ENCODE results near the gene SHOX. TPM values are rescaled to one million over a fixed set of nuclear protein-coding genes. Genes with fewer than 3 reads are reported as not detected.

The SHOX gene
- total RNA-seq, 2 donors from 2014 or later: not detected

- Histone ChIP-seq H3K4me3 (no peak overlapping the region), H3K27me3 (no peaks in the 10 kb centered on the region), H3K9me3 (no peaks in the 10 kb centered on the region), H3K4me1 (no peaks in the 10 kb centered on the region), H3K36me3 (replicated peaks in 1 of 2; ENCODE audit: insufficient read depth in 1 of 2, low read depth in 2 of 2) (no peaks in the 10 kb centered on the region), H3K27ac (no peak overlapping the region)
- intact Hi-C loops (cut with DNase I): no loop called here
- ATAC-seq (no peak), DNase-seq (no peak)
- WGBS, 2 donors: 1 to 3% methylated on average over 27 of the region's 27 CpGs
- no peak for TF ChIP-seq POLR2A (IDR thresholded peaks at IDR 0.05)
- TF ChIP-seq CTCF (IDR thresholded peaks at IDR 0.05): no peak
These were observed 6.5 kb downstream of the SHOX start for GRCh38 chrX:636981-637659.

GRCh38 chrX:637660-638481 is 7.3 kb downstream of the SHOX start:
- ATAC-seq: no peak
- TF ChIP-seq POLR2A (IDR thresholded peaks at IDR 0.05) (no peak), CTCF (IDR thresholded peaks at IDR 0.05) (no peak)
- H3K36me3 ChIP-seq (replicated peaks in 1 of 2; ENCODE audit: insufficient read depth in 1 of 2, low read depth in 2 of 2): no peaks in the 10 kb centered on the region
- no peak overlapping the region for H3K27ac ChIP-seq
- intact Hi-C loops (cut with DNase I): no loop called here
- 2% methylated on average over 29 of the region's 29 CpGs for WGBS, 2 donors
- DNase-seq: no peak
- H3K27me3 ChIP-seq: no peaks in the 10 kb centered on the region
- H3K4me3 ChIP-seq: no peak overlapping the region
- no peaks in the 10 kb centered on the region for H3K9me3 ChIP-seq
- no peaks in the 10 kb centered on the region for H3K4me1 ChIP-seq

- Histone ChIP-seq H3K27ac (no peak overlapping the region), H3K36me3 (replicated peaks in 1 of 2; ENCODE audit: insufficient read depth in 1 of 2, low read depth in 2 of 2) (no peaks in the 10 kb centered on the region), H3K4me1 (no peaks in the 10 kb centered on the region), H3K4me3 (no peak overlapping the region), H3K27me3 (no peaks in the 10 kb centered on the region), H3K9me3 (no peaks in the 10 kb centered on the region)
- no peak for ATAC-seq
- no peak for DNase-seq
- intact Hi-C loops (cut with DNase I): no loop called here
- 2 to 3% methylated on average over 16 to 18 of the region's 18 CpGs for WGBS, 2 donors
- TF ChIP-seq CTCF (IDR thresholded peaks at IDR 0.05) (no peak), POLR2A (IDR thresholded peaks at IDR 0.05) (no peak)
These were observed 8.0 kb downstream of the SHOX start for GRCh38 chrX:638482-639131.

GRCh38 chrX:639151-639550 is 8.6 kb downstream of the SHOX start:
- no peak for DNase-seq

More at GRCh38 chrX:639151-639550, 8.6 kb downstream of the SHOX start:
- no peaks in the 10 kb centered on the region for H3K27me3 ChIP-seq
- no peak for ATAC-seq
- 0 to 3% methylated on average over 8 to 9 of the region's 9 CpGs for WGBS, 2 donors
- H3K4me1 ChIP-seq: no peaks in the 10 kb centered on the region
- no peak overlapping the region for H3K4me3 ChIP-seq
- no peak overlapping the region for H3K27ac ChIP-seq
- TF ChIP-seq CTCF (IDR thresholded peaks at IDR 0.05) (no peak), POLR2A (IDR thresholded peaks at IDR 0.05) (no peak)
- H3K36me3 ChIP-seq (replicated peaks in 1 of 2; ENCODE audit: insufficient read depth in 1 of 2, low read depth in 2 of 2): no peaks in the 10 kb centered on the region
- intact Hi-C loops (cut with DNase I): no loop called here
- H3K9me3 ChIP-seq: no peaks in the 10 kb centered on the region

Data from body of pancreas (tissue), 4 donors.